Thoracic aorta (tissue), 2 donors: Measurements from ENCODE around the gene CARD8. TPM values are rescaled to one million over a fixed set of nuclear protein-coding genes. Genes with fewer than 3 reads are reported as not detected.
"Not testable (repeated sequence)": the region's sequence is repeated elsewhere in the genome, so short reads cannot be mapped to it uniquely, and the experiment has no call there.

Experiments
- ATAC-seq: fragments of 150-250 bp; one replicate; pipeline ENCODE4 v1.8.0; 2017; ENCODE audit warnings: low read depth; ENCODE audit not compliant: insufficient number of reproducible peaks, low FRiP score
- DNase-seq: peaks from one replicate; pipeline ENCODE4 v3.0.0-alpha.2; 2020; ENCODE audit warnings: low spot score
- H3K27ac ChIP-seq, 2 donors: fragments of 200-600 bp; sonication (generic); 1 replicate in 1 of 2; 2 replicates in 1 of 2; pipeline ENCODE4 v1.5.1; 2016; ENCODE audit warnings: mild to moderate bottlenecking in 2 of 2, moderate library complexity in 2 of 2
- H3K27me3 ChIP-seq: fragments of 200-600 bp; sonication (generic); replicated peaks from 2 replicates; pipeline ENCODE4 v1.6.0; 2016; ENCODE audit warnings: mild to moderate bottlenecking; ENCODE audit not compliant: insufficient read depth
- H3K36me3 ChIP-seq: fragments of 200-600 bp; sonication (generic); one replicate; pipeline ENCODE4 v1.5.1; 2016
- H3K4me1 ChIP-seq, 2 donors: fragments of 200-600 bp; sonication (generic); 1 replicate in 1 of 2; 2 replicates in 1 of 2; pipeline versions ENCODE4 v1.5.1 to v1.6.0; 2016; ENCODE audit warnings: low read depth in 2 of 2, mild to moderate bottlenecking in 1 of 2; ENCODE audit not compliant: control insufficient read depth in 1 of 2
- H3K4me3 ChIP-seq: fragments of 200-600 bp; sonication (generic); 2 replicates; pipeline ENCODE4 v1.5.1; 2016; ENCODE audit warnings: mild to moderate bottlenecking
- H3K9me3 ChIP-seq: fragments of 200-600 bp; sonication (generic); 2 replicates; pipeline ENCODE4 v1.5.1; 2016
- CTCF ChIP-seq: fragments of 200-600 bp; sonication (generic); IDR thresholded peaks from one replicate; pipeline ENCODE4 v1.5.1; 2019; ENCODE audit warnings: antibody characterized with exemption
- total RNA-seq, 2 donors: library from RNA; depleted of rRNA; stranded (reverse); fragments of >200 nt; gene quantifications; one replicate each; pipeline versions ENCODE4 v1.1.0 to v1.2.3, GENCODE V29; 2016

The CARD8 gene
- total RNA-seq, 2 donors from 2014 or later: 40.8 to 50.9 TPM

- Histone ChIP-seq H3K4me3 (no peak overlapping the region), H3K36me3 (no peaks in the 10 kb centered on the region), H3K9me3 (peaks cover 8% of the 10 kb centered on the region), H3K4me1 (no peaks in the 10 kb centered on the region), H3K27ac (no peak overlapping the region), H3K27me3 (no peaks in the 10 kb centered on the region)
- ATAC-seq: no peak
- no peak for TF ChIP-seq CTCF
- no peak for DNase-seq
These were observed 24.0 kb upstream of the CARD8 start for GRCh38 chr19:48279747-48280146.

- Histone ChIP-seq H3K36me3 (no peaks in the 10 kb centered on the region), H3K9me3 (no peaks in the 10 kb centered on the region), H3K27me3 (no peaks in the 10 kb centered on the region), H3K4me3 (no peak overlapping the region), H3K4me1 (peaks cover 4 to 14% of the 10 kb centered on the region in 2 donors), H3K27ac (no peak overlapping the region)
- TF ChIP-seq CTCF: no peak
- DNase-seq (no peak), ATAC-seq (no peak)
These were observed 19.2 kb upstream of the CARD8 start for GRCh38 chr19:48274938-48275337.

GRCh38 chr19:48274173-48274572 lies 18.5 kb upstream of the CARD8 start:
- DNase-seq: no peak
- H3K4me3 ChIP-seq: no peak overlapping the region
- no peaks in the 10 kb centered on the region for H3K36me3 ChIP-seq
- no peak for TF ChIP-seq CTCF
- no peaks in the 10 kb centered on the region for H3K9me3 ChIP-seq
- H3K27me3 ChIP-seq: no peaks in the 10 kb centered on the region
- no peak for ATAC-seq
- H3K4me1 ChIP-seq: peaks cover 4 to 14% of the 10 kb centered on the region in 2 donors
- H3K27ac ChIP-seq: no peak overlapping the region

- Histone ChIP-seq H3K27ac (no peak overlapping the region), H3K4me3 (peak overlapping the region; percentile 74), H3K36me3 (no peaks in the 10 kb centered on the region), H3K4me1 (peaks cover 4 to 14% of the 10 kb centered on the region in 2 donors), H3K9me3 (no peaks in the 10 kb centered on the region), H3K27me3 (no peaks in the 10 kb centered on the region)
- TF ChIP-seq CTCF: no peak
- ATAC-seq (no peak), DNase-seq (no peak)
These were observed 15.9 kb upstream of the CARD8 start for GRCh38 chr19:48271531-48272151.

- ATAC-seq, H3K27ac ChIP-seq, H3K27me3 ChIP-seq, H3K9me3 ChIP-seq, H3K4me3 ChIP-seq, DNase-seq, H3K36me3 ChIP-seq: not testable (repeated sequence)
- H3K4me1 ChIP-seq: peaks cover 4 to 14% of the 10 kb centered on the region in 2 donors
These were observed 13.9 kb upstream of the CARD8 start for GRCh38 chr19:48269617-48270026.

GRCh38 chr19:48265326-48265725 lies 9.6 kb upstream of the CARD8 start:
- not testable (repeated sequence) for H3K4me1 ChIP-seq, H3K27me3 ChIP-seq, H3K36me3 ChIP-seq, ATAC-seq, H3K9me3 ChIP-seq, H3K4me3 ChIP-seq, DNase-seq, H3K27ac ChIP-seq

- Histone ChIP-seq H3K4me3 (peak overlapping the region; percentile 90), H3K27ac (peak overlapping the region; percentile 22 to 70)
- not testable (repeated sequence) for H3K27me3 ChIP-seq, ATAC-seq, H3K4me1 ChIP-seq, H3K36me3 ChIP-seq, DNase-seq, H3K9me3 ChIP-seq
These were observed 4.6 kb upstream of the CARD8 start for GRCh38 chr19:48260359-48260714.

GRCh38 chr19:48258992-48259391 lies 3.3 kb upstream of the CARD8 start:
- not testable (repeated sequence) for H3K27ac ChIP-seq, H3K36me3 ChIP-seq, H3K4me3 ChIP-seq, ATAC-seq, H3K27me3 ChIP-seq, H3K9me3 ChIP-seq, DNase-seq
- H3K4me1 ChIP-seq: peaks cover 8 to 17% of the 10 kb centered on the region in 2 donors
